Occipital lobe (tissue), 2 donors: ENCODE results near the gene LIMCH1. TPM values are rescaled to one million over a fixed set of nuclear protein-coding genes. Genes with fewer than 3 reads are reported as not detected.
"Not testable (repeated sequence)": the region's sequence is repeated elsewhere in the genome, so short reads cannot be mapped to it uniquely, and the experiment has no call there.

ENCODE experiments used
- DNase-seq: peaks from one replicate; lab custom pipeline; 2025; lab: John Stamatoyannopoulos, UW
- total RNA-seq: library from RNA; depleted of rRNA; stranded (reverse); fragments of >200 nt; gene quantifications from one replicate; pipeline ENCODE4 v1.2.3, GENCODE V29; 2014

The LIMCH1 gene
- total RNA-seq, 1 donor from 2014 or later, result 175 TPM

DNA sequence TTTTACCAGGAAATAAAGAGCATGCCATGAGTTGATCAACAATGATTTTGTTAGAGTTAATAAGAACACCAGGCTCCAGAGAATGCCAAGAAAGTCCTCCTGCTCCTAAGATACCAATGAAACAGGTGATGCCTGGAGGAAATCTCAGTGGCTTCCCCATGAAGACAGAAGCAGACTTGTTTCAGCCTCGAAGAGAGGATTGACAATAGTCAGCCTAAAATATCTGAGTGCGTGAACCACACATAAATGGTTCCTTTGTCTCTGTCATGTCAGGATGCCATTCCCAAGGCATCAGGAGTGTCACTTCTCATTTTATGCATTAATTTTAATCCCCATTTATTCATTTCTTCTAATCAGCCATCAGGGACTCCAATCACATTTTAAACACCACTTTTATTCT, 141.0 kb downstream of the LIMCH1 start:
- DNase-seq, result no peak

DNA sequence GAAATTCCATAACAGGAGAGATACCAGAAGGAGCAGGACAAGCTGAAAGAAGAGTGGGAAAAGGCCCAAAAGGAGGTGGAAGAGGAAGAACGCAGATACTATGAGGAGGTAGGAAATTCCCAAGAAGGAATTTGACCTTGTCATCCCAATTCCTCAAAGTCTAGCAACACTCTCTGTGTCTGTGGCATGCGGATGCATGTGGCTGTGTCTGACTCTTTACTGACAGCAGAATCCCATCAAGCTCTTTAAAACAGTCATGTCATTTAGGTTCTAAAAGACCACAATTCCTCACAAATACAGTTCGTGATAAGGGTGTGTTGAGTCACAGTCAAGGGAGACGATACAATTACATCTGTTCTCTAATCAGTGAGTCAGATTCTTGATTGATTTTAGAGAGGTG, 142.0 kb downstream of the LIMCH1 start:
- DNase-seq, result no peak

DNA sequence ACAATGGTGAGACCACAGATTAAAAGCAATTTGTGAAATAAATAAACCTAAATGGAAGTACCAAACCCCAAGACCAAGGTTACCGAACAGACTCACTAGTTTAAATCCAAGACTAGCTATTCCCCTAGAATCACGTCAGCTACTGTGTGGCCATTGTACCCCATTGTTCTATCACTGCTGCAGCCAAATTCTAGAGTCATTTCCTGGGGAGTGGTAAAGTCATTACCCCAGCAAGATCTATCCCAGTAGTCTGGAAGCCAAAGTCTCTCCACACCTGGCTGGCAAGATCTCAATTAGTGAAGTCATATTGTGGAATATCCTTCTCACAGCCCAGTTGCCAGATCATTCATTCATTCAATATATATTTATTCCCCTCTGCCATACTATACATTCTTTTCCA, 143.1 kb downstream of the LIMCH1 start:
- DNase-seq, result no peak

DNA sequence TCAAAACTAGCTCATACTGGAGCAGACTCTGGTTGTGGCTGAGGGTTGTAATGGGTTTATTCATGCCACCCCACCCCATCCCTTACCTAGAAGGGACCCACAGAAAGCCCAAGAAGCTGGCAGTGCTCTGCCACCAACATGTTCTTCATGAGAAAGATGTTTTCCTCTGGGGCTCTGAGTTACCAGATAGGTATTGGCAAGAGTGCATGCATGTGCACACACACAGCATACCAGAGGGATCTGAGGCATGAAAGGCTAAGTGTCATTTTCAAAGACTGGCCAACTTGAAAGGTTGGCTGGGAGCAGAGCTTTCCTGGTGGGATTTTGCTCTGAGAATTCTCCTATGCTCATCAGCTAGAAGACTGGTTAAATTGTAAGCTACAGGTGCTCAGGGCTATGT, 145.4 kb downstream of the LIMCH1 start:
- DNase-seq, result no peak

DNA sequence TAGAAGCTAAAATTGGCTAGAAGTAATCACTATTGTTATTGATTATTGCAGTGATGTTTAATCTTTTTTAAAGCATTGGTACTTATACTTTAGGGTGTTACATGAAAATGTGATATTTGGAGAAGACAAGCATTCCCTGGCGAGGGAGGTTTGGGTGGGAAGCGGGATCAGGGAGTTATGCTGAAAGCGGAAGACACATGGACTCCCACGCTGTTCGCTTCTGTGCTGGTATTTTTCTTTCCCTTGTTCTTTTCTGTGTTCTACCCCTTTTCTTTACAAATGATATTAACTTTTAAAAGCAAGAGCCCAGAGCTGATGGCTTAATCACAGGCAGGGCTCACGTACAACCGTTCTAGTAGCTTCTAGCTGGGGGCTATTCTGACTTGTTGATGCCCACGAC, 148.9 kb downstream of the LIMCH1 start:
- DNase-seq, result no peak

DNA sequence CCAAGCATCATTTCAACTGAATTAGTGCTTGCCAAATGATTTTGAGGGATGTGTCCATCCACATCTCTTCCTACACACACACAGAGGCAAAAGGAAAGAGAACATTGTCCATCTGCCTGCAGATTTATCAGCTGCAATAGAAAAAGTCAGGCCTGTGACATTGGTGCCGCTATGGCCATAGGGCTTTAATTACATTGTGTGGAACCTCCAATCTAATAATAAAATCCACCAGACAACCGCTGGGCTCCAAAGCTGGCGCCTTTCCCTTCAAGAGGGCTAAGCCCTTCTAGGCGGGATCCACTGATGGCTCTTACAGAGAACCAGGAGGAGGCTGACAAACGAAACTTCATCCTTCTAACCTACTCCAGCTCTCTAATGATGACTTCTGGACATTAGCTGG, 150.0 kb downstream of the LIMCH1 start:
- no peak for DNase-seq

DNA sequence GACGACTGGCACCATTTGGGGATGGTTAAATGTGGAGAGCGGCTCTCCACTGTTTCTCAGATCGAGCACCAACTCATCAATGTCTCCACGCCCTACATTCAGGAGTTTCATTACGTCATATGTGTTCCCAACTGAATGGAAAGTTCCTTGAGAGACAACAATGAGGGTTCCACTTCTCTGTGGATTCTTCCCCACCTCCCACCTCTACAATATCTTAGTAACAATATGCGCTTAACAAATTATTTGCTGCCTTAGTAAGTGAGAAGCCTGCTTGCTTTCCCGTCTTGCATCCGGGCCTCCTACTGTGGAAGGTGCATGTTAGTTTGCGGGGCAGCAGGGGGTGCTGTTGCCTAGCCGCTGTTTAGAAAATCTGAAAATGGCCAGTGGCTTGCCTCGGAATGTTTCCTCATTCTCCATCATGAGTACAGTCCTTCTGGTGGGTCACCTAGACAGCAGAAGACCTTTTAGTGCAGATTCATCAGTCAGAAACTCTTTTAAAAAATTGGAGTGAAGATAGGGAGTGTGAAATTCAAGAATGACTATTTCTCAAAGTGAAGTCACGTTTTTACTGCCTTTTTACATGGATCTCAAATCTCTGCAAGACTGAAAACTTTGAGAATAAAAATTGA, 154.9 kb downstream of the LIMCH1 start:
- peak; percentile 30 for DNase-seq

DNA sequence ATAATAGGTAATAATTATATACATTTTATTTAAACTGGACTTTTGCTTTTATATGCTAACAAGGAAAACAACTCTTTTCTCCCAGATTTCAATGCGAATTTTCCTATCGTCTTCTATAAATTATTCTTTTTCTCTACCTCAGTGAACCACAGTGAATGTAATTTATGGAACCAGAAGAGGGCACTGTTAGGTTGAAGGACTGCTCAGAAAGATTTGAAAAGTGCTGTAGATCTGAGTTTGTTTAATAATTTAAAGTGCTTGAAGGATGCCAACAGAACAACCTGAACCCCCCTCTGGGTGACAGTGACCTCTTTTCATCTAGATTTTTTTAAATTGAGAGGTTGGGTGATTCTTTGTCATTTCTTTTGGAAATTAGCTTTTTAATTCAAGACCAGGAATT, 155.7 kb downstream of the LIMCH1 start:
- DNase-seq, result no peak

DNA sequence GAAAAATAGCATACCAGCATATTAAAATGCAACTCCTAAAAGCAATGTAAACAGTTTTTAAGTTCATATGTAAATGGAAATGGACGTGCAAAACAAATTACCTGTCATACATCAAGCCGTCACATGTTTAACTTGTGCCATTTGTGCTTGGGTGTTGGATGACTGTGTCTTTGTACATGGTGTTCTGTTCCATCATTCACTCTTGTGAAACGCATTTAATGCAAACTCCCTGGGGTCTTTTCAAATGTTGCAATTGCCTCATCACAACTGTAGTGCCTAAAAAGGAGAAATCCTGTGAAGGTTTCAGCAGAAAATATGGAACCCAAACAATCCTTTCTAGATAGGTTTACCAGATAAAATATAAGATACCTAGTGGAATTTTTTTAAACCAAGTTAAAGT, 158.2 kb downstream of the LIMCH1 start:
- DNase-seq, result no peak

DNA sequence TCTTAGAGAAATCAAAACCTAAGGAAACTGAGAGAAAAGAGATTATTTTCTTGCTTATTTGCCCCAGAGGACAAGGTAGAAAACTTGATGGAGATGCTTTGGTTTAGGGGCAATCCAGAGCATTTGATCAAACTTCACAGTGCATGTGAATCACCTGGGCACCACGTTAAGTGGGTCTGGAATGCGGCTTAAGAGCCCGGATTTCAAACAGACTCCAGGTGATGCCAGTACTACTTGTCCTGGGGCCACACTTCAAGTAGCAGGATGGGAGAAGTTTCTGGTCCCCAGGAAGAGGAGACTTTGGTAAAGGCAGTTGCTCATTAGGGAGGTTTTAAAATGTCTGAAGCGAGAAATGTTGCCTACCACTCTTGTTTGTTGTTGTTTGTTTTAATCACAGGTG, 158.8 kb downstream of the LIMCH1 start:
- DNase-seq, result no peak

DNA sequence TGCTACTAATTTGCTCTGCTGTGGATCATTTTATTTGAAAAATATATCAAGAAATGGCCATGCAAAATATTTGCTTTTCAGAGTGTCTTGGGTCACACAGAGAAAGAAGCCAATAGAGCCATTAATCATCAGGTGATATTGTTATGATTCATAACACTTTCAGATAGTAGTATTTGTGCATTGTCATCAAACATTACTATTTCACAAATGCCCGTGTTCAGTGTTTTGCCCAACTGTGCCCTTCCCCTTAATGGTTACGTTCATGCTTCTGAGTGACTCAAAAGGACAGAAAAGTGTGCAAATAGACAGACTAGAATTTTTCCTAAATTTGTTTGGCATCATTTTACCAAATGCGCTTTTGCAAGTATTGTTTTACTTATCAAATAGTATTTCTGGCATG, 164.0 kb downstream of the LIMCH1 start:
- DNase-seq, result no peak

DNA sequence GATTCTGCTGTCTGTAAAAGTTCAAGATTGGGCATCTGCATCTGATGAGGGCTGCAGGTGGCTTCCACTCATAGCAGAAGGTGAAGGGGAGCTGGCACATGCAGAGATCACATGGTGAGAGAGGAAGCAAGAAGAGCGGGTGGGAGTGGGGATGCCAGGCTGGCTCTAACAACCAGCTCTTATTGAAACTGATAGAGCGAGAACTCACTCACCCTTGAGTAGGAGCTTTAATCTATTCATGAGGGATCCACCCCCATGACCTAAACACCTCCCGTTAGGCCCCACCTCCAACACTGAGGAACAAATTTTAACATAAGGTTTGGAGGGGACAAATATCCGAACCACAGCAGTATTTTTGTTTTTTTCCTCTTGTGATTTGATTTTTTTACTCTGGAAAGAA, 164.8 kb downstream of the LIMCH1 start:
- no peak for DNase-seq

DNA sequence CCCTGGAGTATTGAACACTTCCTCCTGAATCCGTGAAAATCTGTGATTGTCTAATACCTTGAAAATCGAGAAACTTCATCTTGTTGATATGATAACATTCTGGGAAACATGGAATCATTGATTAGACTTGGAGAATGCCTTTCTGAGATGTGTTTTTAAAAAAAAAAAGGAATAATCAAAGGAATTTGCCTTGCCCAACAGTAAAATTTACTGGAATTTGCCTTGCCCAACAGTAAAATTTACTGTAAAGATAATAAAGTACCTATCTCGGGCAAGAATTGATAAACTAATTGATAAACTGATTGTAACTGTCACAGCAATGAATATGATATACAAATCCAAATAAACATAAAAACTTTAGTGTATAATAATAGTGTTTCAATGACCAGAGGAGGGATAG, 165.8 kb downstream of the LIMCH1 start:
- DNase-seq, result no peak

DNA sequence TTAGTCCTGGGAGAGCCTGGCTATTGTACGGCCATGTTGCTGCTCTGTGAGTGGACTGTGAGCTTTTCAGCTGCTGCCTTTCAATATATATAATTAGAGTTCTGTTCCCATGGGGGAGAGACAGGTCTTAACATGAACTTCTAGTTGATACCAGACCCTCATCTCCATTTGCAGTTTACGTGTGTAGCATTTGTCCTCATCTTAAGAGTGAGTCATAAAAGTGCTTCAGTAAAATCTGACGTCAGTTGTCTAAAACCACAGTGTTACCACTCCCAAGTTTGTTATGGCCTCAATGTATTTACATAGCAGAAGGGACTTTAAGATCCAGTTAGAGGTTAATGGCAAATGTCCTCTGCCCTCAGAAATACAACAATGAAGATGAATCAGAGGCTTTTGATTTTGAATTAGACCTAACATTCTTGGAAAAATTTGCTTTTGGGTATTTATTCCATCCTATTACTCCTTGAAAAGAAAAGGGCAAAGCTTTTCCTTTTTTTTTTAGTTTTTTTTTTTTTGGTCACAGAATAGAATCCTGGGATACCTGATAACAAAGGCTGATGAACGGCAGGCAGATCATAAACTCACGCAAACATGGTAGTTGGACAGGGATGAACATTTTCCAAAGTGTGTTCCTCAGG, 172.0 kb downstream of the LIMCH1 start:
- no peak for DNase-seq

DNA sequence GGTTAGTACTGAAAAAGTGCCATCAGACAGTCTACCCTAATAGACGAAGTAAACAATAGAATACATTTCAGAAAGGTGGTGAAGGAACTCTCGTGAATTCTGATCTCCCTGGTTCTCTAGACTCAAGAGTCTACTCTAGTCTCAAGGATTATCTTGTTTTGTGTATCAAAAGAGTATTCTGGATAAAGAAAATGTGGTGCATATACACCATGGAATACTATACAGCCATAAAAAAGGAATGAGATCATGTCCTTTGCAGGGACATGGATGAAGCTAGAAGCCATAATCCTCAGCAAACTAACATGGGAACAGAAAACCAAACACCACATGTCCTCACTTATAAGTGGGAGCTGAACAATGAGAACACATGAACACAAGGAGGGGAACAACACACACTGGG, 173.7 kb downstream of the LIMCH1 start:
- not testable (repeated sequence) for DNase-seq

DNA sequence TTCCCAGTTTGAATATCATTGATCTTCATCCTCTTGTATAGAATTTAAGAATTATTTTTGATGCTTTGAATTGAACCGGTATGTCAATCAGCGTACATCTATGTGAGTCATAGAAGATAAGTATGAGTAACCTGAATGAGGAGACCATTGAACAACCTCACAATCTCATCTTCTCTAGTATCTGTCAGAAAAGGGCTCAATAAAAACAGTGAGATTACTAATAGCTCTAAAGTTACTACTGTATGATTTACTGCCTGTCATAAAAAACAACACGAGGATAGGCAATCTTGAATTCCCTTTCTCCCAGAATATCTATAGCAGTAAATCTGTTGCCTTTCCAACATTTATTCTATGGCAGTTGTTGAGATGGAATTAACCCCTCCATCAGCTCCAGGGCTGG, 174.5 kb downstream of the LIMCH1 start:
- no peak for DNase-seq

DNA sequence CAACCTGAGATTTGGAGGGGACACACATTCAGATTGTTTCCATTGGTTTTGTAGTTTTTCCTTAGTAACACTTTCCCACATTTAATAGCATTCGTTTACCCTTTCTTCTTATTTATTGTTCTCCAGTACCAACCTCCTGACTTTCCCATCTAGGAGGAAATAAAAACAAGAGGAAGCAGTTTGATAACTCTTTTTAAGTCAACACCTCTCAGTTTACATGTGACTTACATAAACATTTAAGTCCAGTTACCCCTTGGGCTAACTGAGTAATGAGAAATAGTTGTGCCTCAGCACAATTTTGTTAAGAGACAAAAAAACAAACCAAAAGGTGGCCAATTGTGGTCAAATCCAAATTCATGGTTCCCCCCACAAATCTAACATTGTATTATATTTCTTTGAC, 175.8 kb downstream of the LIMCH1 start:
- no peak for DNase-seq

DNA sequence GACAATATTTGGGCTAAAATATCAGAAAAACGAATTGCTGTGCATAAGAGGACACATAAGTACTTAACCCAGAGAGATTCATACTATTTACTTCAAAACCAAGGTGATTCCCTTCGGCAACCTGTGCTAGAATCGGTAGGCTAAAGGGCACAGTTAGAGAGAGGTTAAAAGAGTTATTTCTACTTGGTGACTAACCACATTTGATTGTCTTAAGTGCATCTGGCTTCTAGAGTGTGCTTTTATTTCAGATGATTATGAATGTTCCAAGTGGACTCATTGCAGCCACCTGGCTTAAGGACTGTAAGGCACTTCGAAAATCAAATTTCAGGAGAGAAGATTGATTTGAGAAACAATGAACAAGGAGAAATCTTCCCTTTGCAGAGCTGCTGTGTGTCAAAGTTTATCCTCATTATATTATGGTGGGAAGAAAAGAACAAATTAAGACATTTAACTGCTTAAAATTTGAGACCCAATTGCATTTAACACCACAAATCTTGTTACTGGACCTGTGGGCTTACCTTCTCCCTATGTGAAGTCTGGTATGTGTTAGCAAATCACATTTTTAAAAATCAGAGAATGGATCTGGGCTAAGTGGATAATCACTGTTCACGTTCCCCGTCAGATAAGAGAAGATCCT, 176.5 kb downstream of the LIMCH1 start:
- no peak for DNase-seq

DNA sequence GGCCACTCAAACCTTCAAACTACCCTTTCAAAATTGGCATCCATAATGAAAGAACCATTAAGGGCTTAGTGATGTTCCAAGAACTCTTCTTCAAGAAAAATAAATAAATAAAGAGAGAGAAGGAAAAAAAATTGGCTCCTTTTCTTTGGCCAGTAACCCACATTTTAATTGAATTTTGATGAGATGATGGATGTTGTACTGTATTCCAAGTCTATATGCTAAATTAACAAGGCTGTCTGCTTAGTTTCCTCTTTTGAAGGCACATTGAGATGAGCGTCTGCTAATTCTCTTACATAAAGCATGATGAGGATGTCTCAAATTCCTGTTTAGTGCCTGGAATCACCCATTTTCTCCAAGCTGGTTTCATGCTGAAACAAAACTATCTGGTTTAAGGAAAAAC, 177.2 kb downstream of the LIMCH1 start:
- DNase-seq, result no peak

DNA sequence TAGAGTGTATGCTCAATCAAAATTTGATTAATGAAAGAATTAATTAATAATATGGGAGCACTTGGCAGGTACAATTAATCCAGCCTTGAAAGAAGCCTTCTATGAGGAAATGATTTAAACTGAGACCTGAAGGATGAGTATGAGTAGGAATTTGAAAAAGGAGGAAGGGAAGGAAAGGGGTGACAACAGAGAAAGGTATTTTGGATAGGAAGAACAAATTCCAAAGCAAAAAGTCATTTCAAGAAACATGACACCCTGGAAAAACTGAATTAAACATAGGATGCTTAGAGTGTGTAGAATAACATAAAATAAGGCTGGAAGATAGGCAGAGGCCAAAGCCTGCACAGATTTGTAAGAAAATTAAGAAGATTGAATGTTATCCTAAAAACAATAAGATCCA, 180.9 kb downstream of the LIMCH1 start:
- DNase-seq, result no peak

DNA sequence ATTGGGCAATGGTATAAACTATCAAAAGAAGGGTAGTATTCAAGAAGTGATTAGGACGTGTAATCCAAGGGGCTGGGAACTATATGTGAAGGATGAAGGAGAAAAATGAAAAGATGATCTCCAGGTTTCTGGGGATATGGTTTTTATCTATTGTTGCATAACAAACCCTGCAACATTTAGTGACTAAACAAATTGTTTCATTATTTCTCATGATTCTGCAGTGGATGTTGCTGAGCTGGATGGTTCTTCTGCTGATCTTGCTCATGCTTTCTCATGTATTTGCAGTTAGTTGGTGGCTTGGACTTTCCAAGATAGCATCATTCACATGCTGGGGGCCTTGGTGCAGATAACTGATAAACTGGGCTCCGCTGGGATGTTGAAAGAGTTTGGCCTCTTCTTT, 181.5 kb downstream of the LIMCH1 start:
- DNase-seq, result no peak

DNA sequence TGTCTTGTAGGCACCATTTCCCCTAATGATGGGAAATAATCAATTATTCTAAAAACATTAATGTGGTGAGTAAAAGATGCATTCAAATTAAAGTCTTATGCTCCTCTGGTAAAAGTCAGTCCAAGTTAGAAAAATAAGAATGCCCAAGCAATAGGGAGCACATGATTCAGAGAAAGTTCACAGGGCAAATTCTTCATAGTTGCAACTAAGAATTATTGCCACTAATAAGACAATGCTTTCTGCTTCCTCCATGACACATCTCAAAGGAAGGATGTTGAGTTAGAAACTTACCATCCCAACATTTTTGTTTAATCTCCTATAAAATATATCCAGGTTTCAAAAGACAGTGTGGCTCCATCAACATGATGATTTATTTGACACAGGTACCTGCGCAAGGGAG, 184.2 kb downstream of the LIMCH1 start:
- no peak for DNase-seq

DNA sequence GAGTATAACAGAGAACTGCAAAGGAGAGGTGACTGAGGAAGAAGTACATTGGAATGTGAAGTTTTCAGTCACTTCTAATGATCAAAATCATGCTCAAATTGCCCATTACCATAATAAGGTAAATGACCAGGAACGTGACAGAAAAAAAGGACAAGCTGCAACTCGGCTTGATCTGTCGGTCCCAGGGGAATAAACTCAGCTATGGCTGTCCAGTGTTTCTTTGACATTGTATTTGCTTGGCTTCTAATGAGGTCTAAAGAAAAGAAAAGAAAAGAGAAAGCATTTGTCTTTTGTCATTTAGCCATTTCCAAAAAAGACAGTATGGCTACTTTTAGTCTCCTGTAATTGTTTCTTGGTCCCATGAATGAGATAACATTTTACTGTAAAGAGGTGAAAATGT, 185.3 kb downstream of the LIMCH1 start:
- no peak for DNase-seq
